ENCODE measurements around the gene PLEKHA5.

PLEKHA5 gene

DNA sequence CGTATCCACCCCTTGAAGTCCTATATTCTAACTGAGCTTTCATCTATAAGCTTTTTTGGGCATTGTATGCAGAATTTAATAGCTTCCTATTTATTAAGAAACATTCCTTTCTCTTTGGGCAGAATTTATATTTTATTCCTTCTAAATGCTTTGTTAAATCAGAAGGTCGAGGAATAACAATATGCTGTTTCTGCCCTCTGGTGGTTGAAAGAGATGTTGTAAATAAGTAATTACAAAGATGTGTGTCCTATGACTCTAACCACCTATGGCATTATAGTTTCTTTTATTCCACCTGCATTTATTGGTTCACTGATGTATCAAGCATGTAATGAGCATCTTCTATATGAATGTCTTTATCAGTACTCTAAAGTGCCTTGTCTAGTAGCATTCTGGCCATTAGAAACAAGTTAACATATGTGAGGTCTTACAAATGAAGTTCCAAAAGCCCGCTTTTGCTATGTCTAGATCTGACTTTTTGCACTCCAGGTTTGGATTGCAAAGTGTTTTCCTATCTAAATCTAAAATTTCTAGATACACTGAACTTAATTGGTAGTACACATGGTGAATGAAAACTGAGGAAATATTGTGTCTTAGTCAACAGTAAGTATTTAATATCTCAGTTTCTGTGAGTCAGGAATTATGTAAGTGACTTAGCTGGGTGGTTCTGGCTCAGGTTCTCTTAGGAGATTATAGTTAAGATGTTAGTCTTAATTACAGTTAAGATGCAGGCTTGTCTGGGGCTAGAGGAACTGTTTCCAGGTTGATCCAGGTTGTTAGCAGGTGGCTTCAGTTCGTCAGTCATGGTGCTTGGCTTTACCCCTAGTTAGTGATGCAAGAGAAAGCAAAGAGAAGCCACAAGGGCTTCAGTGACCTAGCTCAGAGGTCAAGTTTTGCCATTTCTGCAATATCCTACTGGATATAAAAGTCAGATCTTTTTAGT is 57.5 kb downstream of the PLEKHA5 start:
- H3K4me3 ChIP-seq (ENCODE audit: low read length) = no peak overlapping the region
- DNase-seq (ENCODE audit: low read depth) = peak; percentile 69
- TF ChIP-seq CTCF (IDR thresholded peaks at IDR 0.05; ENCODE audit: insufficient read depth, low read depth, low read length, missing control alignments) = peak; percentile 54

DNA sequence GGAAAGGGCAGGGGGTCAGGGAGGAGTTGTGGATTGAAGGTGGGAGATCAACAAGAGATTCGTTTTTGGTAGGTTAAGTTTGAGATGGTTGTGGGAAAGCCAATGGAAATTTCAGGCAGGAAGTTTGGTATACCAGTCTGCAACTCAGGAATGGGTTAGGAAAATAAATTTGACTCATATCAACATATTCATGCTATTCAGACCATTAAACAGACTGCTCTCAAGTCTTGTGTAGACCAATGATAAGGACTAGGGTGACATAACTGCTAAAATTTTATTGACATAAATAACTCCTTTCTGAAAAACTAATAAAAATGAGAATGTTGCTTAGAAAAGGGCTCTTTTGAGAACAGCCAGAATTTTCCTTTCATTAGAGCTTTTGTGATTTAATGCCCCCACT is 60.0 kb downstream of the PLEKHA5 start:
- no peak for TF ChIP-seq CTCF (IDR thresholded peaks at IDR 0.05; ENCODE audit: insufficient read depth, low read depth, low read length, missing control alignments)
- no peak for DNase-seq (ENCODE audit: low read depth)
- H3K4me3 ChIP-seq (ENCODE audit: low read length) = no peak overlapping the region

GRCh38 chr12:19190292-19191031 is 60.9 kb downstream of the PLEKHA5 start:
- peak; percentile 68 for DNase-seq (ENCODE audit: low read depth)
- TF ChIP-seq CTCF (IDR thresholded peaks at IDR 0.05; ENCODE audit: insufficient read depth, low read depth, low read length, missing control alignments) = no peak
- no peak overlapping the region for H3K4me3 ChIP-seq (ENCODE audit: low read length)

- DNase-seq (ENCODE audit: low read depth) = no peak
- no peak overlapping the region for H3K4me3 ChIP-seq (ENCODE audit: low read length)
- TF ChIP-seq CTCF (IDR thresholded peaks at IDR 0.05; ENCODE audit: insufficient read depth, low read depth, low read length, missing control alignments) = no peak
Observed at GRCh38 chr12:19191089-19191488, 61.6 kb downstream of the PLEKHA5 start.

DNA sequence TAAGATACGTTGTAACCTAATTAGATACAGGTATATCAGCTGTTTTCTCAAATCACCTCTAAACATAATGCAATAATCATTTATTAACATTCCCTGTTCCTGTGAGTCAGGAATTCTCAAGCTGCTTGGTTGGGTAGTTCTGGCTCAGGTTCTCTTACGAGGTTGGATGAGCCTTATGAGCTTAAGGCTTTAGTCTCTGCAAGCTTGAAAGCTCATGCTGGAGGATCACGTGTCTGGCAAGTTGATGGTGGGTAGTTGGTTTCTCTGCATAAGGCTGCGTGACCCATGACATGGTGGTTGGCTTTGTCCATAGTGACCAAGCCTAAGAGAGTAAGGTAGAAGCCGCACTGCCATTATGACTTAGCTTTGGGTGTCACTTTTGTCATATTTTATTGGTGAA is 62.0 kb downstream of the PLEKHA5 start:
- H3K4me3 ChIP-seq (ENCODE audit: low read length) = no peak overlapping the region
- TF ChIP-seq CTCF (IDR thresholded peaks at IDR 0.05; ENCODE audit: insufficient read depth, low read depth, low read length, missing control alignments) = no peak
- no peak for DNase-seq (ENCODE audit: low read depth)

DNA sequence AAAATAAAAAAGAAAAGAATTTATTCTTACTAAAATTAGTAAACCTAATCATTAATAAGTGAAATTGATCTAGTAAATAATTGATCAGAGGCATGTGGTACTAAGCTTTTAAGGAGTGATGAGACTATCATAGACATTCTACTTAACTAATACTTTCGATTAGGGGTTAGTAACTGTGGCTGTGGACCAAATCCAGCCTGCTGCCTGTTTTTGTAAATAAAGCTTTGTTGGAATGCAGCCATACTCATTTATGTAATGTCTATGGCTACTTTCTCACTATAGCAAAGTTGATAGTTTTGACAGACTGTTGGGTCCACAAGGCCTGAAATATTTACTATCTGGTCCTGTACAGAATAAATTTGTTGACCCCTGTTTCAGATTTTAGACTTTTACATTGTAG is 63.2 kb downstream of the PLEKHA5 start:
- no peak for DNase-seq (ENCODE audit: low read depth)
- H3K4me3 ChIP-seq (ENCODE audit: low read length) = no peak overlapping the region
- TF ChIP-seq CTCF (IDR thresholded peaks at IDR 0.05; ENCODE audit: insufficient read depth, low read depth, low read length, missing control alignments) = no peak
